ENCODE measurements around the gene SSX2IP.

Gene SSX2IP

DNA sequence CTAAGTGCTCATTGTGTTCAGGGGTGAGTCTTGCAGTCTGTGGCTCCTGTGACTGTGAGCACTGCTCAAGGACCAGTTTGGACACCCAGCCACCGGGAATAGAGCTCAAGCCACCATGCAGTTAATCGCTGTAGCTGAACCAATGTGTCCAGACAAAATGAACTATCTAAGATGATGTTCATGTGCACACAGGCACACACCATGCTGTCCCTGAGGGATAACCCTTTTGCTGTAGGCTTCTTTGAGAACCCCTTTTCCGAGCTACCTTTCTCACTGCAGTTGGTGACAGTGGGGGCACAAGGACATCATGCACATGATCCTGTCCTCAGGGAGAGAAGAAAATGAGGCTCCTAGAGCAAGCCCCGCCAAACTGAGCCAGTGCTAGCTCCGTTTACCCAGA is 65.4 kb downstream of the SSX2IP start:
- DNase-seq (ENCODE audit: low read depth) = no peak

DNA sequence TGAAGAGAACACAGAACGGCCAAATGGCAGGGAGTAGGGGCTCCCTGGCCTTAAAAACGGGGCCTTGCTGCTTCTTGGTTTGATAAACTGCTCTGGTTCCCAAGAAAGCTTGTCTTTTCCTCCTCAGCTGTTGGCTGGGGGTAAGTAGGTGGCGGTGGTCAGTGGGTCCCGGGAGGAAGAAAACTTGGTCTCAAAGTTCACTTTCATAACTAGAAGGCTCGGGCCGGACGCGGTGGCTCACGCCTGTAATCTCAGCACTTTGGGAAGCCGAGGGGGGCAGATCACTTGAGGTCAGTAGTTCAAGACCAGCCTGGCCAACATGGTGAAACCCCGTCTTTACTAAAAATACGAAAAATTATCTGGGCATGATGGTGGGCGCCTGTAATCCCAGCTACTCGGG is 68.7 kb downstream of the SSX2IP start:
- no peak overlapping the region for H3K4me3 ChIP-seq (ENCODE audit: control insufficient read depth, low read depth, low read length)
- TF ChIP-seq, protein P1, sequence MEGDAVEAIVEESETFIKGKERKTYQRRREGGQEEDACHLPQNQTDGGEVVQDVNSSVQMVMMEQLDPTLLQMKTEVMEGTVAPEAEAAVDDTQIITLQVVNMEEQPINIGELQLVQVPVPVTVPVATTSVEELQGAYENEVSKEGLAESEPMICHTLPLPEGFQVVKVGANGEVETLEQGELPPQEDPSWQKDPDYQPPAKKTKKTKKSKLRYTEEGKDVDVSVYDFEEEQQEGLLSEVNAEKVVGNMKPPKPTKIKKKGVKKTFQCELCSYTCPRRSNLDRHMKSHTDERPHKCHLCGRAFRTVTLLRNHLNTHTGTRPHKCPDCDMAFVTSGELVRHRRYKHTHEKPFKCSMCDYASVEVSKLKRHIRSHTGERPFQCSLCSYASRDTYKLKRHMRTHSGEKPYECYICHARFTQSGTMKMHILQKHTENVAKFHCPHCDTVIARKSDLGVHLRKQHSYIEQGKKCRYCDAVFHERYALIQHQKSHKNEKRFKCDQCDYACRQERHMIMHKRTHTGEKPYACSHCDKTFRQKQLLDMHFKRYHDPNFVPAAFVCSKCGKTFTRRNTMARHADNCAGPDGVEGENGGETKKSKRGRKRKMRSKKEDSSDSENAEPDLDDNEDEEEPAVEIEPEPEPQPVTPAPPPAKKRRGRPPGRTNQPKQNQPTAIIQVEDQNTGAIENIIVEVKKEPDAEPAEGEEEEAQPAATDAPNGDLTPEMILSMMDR (conservative IDR thresholded peaks at IDR 0.05; ENCODE audit: control insufficient read depth, insufficient read depth, low read depth, low read length) = no peak
- no peak for DNase-seq (ENCODE audit: low read depth)

More for the DNA sequence above, 65.4 kb downstream of the SSX2IP start:
- no peak overlapping the region for H3K4me3 ChIP-seq (ENCODE audit: control insufficient read depth, low read depth, low read length)
- TF ChIP-seq, protein P1 (conservative IDR thresholded peaks at IDR 0.05; ENCODE audit: control insufficient read depth, insufficient read depth, low read depth, low read length) = no peak

DNA sequence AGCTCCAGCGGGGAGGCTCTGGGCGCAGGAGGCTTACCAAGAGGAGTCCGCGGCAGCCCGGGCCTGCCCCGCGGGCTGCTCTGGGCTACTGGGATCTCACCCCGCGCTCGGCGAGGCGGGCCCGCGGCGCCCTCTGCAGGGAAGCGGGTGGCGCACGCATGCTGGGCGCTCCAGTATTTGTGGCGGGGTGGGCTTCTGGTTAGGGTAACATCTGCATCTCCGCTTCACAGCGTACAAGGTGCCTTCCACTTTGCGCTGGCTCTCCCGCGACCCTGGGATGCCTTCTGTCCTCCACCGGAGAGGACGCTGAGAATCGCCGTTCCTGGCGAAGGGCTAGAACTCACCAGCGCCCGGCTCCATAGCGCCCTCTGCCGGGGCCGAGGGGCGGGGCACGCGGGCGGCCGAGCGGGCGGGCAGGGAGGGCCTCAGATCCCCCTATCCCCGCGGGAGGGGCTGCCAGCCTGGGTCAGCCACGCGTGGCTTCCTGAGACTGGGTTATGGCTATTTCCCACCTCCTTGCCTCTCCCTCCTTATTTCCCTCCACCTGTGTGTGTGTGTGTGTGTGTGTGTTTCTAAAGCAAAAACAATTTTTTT is 69.4 kb downstream of the SSX2IP start:
- H3K4me3 ChIP-seq (ENCODE audit: control insufficient read depth, low read depth, low read length) = peak overlapping the region; percentile 63
- TF ChIP-seq, protein P1 (conservative IDR thresholded peaks at IDR 0.05; ENCODE audit: control insufficient read depth, insufficient read depth, low read depth, low read length) = peak; percentile 39

DNA sequence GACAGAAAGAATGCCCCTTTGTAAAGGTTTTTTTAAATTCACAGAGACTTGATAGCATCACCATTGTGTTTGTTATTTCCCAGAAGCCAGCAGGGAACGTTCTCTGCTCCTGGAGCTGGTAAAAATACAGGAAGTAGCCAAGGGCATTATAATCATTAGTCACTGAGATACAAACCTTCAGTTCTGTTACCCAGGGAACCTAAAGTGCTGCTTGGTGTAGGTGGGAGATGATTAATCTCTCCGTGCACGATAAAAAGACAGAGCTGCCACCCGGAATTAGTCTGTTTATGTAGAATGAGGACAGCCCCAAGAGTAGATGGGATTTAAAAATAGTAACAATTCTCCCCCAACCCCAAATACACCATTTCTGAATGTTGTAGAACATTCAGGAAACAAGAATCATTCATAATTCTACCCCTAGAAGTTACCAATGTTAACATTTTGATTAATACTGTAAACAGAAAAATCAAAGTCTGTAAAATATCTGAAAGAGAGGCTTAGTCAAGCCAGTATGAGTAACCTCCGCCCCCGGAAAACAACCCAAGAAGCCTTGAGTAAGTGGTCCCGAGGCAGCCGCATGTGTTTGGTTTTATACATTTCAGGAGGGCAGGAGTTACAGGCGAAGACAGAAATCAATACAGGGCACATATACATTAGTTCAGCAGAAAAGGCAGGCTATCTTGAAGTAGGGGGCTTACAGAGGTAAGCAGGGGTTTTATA is 70.7 kb downstream of the SSX2IP start:
- DNase-seq (ENCODE audit: low read depth) = peak; percentile 88
- TF ChIP-seq, protein P1 (conservative IDR thresholded peaks at IDR 0.05; ENCODE audit: control insufficient read depth, insufficient read depth, low read depth, low read length) = no peak
- peak overlapping the region; percentile 12 for H3K4me3 ChIP-seq (ENCODE audit: control insufficient read depth, low read depth, low read length)

More for the DNA sequence above, 69.4 kb downstream of the SSX2IP start:
- DNase-seq (ENCODE audit: low read depth) = peak; percentile 75

DNA sequence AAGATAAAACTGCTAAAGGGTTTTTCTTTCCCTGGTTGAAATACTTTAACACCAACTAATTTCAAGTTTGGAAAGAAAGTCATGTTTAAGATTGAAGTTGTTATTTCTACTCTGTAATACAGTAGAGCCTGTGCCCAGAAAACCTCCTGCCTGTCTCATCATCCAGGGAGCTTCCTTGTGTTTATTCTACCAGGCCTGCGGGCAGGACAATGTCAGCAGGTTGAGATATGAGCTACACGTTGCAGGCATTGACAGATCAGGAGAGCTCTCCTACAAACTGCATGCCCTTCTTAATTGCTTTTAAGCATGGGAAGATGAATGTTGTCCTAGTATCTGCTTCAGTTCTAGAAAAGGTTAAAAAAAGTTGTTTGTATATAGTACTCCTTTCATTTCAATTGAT is 72.9 kb downstream of the SSX2IP start:
- TF ChIP-seq, protein P1 (conservative IDR thresholded peaks at IDR 0.05; ENCODE audit: control insufficient read depth, insufficient read depth, low read depth, low read length) = no peak
- DNase-seq (ENCODE audit: low read depth) = no peak
- no peak overlapping the region for H3K4me3 ChIP-seq (ENCODE audit: control insufficient read depth, low read depth, low read length)

DNA sequence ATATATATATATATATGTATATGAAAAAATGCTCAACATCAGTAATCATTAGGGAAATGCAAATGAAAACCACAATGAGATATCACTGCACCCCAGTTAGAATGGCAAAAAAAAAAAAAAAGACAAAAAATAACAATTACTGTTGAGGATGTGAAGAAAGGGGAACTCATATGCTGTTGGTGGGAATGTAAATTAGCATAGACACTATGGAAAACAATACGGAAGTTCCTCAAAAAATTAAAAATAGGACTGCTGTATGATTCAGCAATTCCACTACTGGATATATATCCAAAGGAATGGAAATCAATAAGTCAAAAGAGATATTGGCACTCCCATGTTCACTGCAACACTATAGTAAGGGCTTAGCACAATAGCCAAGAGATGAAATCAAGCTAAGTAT is 74.5 kb downstream of the SSX2IP start:
- DNase-seq (ENCODE audit: low read depth) = no peak
- TF ChIP-seq, protein P1 (conservative IDR thresholded peaks at IDR 0.05; ENCODE audit: control insufficient read depth, insufficient read depth, low read depth, low read length) = no peak
- no peak overlapping the region for H3K4me3 ChIP-seq (ENCODE audit: control insufficient read depth, low read depth, low read length)

All from fibroblast of mammary gland (primary cell).